IPS-18c (cell line): Measurements from ENCODE around the gene MCAT.
A peak's percentile ranks its signal among the peaks of the same experiment; 100 is the strongest.
"Not testable (repeated sequence)": the region's sequence is repeated elsewhere in the genome, so short reads cannot be mapped to it uniquely, and the experiment has no call there.

Source experiments
- H3K4me3 ChIP-seq: 2 replicates; pipeline ENCODE4 v1.7.0; 2013; ENCODE audit warnings: low read depth, mild to moderate bottlenecking, low read length, moderate library complexity; ENCODE audit not compliant: insufficient read depth
- H3K9me3 ChIP-seq: one replicate; pipeline ENCODE4 v1.6.1; 2013; ENCODE audit warnings: mild to moderate bottlenecking, low read length, moderate library complexity; ENCODE audit not compliant: control insufficient read depth, insufficient read depth

Gene MCAT

DNA sequence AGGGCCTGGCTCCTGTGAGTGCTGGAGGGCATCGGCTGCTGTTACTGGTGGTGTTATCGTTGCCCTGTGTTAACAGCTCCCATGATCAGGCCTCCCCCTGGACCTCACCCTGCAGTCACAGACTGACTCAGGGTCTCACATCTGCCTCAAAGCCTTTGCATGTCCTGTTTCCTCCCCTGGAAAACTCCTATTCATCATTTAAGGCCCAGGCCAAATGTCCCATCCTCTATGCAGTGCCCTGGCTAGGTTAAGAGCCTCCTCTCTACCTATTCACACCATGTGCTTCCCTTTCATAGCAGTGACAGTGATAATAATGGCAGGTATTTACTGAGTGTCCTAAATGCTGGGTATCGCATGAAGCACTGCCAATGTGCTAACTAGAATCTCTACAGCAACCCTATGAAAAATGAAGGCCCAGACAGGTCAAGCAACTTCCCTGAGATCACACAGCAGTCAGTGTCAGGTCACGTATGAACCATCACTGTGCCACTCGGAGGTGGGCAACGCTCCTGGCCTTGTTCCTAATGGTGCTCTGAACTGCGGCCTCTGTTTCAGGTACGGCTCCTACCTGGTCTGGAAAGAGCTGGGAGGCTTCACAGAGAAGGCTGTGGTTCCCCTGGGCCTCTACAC lies 17.4 kb upstream of the MCAT start:
- no peak overlapping the region for H3K4me3 ChIP-seq
- H3K9me3 ChIP-seq, result no peaks in the 10 kb centered on the region

DNA sequence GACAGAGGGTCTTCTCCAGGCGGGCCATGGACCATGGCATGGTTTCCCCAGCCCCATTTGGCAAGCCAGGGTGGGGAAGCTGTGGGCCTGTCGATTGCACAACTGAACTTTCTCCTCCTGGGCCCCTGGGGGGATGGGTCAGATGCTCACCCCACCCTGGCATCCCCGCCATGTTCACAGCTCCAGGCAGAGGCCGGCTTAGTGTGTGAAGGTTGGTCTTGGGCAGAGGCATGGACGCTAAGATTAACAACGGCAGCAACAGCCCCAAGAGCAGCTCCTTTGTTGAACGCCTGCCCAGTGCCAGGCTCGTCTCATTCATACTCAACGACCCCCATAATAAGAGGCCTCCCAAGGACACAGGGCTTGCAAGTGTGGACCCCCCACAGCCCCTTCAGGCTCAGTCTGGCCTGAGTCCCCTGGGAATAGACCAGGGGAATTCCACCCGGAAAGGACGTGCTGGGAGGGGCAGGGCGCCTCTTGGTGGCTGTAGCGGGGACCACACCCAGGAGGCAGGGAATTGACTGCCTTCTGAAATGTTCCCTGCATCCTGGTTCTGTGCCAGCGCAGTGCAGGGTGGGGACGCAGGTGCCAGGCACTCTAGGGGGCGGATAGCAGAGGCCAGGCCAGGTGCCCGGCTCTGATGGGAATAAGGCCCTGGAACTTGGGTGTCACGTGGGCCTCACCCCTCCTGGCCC lies 16.4 kb upstream of the MCAT start:
- Histone ChIP-seq H3K4me3 (no peak overlapping the region), H3K9me3 (no peaks in the 10 kb centered on the region)

DNA sequence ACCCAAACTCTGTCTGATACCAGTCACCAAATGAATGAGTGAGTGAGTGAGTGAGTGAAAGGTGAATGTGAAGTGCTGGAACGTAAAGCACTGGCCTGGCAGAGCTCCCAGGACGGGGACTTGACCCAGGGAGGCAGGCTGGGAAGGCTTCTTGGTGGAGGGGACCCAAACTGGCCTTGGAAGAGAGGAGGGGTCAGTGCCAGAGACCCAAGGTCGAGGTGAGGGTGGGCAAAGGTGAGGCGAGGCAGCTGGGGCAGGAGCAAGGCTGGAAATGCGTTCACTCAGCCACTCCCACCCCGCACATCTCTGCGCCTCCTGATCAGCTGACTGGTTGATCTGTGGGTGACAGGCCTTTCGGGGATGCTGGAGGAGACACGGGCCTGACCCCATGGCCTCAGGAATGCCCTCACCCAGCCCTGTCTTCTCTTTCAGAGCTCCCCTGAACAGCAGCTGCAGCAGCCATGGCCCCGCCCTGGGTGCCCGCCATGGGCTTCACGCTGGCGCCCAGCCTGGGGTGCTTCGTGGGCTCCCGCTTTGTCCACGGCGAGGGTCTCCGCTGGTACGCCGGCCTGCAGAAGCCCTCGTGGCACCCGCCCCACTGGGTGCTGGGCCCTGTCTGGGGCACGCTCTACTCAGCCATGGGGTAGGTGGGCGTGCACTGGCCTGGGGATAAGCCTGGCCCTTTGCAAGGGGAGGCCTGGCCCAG lies 15.7 kb upstream of the MCAT start:
- Histone ChIP-seq H3K9me3 (no peaks in the 10 kb centered on the region), H3K4me3 (no peak overlapping the region)

DNA sequence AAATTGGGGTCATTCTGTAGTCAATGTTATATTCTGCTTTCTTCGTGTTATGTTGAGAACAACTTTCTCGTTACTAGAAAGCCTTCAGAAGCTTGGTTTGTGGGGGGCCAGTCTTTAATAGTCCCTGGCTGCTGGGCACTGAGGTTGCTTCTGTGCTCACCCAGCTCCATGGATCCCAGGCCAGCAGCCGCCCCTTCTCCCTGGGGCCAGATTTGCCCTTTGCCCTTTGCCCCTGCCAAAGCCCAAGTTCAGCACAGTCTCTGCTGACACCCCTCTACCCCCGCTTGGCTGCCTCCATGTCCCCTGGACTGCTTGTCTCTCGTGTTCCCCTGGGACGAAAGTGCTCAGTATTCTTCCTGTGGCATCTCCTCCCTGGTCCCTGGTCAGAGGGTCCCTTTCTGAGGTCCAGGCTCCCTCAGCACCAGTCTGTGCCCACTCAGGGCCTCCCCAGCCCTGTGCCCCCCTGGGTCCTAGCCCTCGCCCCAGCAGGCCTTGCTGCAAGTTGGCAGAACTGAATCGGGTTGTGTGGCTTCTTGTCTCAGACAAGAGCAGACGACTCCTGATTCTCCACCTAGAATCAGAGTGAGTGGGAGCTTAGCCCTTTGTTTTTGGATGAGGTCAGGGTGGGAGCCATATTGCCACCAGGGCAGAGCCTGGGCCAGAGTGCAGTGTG lies 14.8 kb upstream of the MCAT start:
- no peak overlapping the region for H3K4me3 ChIP-seq
- no peaks in the 10 kb centered on the region for H3K9me3 ChIP-seq

DNA sequence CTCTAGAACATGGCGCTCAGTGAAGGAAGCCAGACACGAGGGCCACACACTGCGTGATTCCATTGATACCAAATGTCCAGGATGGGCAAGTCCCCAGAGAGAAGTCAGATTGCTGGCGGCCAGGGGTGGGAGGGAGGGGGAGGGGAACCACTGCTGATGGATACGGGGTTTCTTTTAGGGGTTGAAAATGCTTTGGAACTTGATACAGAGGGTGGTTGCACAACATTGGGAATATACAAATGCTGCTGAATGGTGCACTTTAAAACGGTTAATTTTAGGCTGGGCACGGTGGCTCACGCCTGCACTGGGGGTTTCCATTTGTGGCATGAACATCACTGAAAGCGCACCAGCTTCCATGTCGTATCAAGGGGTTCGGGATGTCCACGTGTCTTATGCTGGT lies 13.2 kb upstream of the MCAT start:
- no peak overlapping the region for H3K4me3 ChIP-seq

DNA sequence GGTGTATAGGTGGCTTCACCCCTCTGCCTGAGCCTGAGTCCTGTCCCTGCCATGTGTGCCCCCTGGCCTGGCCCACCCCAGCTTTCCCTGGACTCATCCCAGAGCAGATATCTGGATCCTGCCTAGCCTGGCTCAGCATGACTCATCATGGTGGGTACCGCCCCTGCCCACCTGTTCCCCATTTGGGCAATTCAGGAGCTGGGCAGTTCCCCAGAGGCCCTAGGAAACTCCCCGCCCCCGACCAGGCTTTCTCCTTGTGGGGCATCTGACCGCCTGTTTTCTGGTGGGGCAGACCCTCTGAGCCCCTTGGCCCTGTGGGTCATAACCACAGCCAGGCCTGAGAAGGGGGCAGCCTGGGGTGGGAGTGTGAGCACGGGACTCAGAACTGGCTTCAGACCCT lies 12.6 kb upstream of the MCAT start:
- Histone ChIP-seq H3K9me3 (no peaks in the 10 kb centered on the region), H3K4me3 (no peak overlapping the region)

More for the DNA sequence above, 13.2 kb upstream of the MCAT start:
- no peaks in the 10 kb centered on the region for H3K9me3 ChIP-seq

DNA sequence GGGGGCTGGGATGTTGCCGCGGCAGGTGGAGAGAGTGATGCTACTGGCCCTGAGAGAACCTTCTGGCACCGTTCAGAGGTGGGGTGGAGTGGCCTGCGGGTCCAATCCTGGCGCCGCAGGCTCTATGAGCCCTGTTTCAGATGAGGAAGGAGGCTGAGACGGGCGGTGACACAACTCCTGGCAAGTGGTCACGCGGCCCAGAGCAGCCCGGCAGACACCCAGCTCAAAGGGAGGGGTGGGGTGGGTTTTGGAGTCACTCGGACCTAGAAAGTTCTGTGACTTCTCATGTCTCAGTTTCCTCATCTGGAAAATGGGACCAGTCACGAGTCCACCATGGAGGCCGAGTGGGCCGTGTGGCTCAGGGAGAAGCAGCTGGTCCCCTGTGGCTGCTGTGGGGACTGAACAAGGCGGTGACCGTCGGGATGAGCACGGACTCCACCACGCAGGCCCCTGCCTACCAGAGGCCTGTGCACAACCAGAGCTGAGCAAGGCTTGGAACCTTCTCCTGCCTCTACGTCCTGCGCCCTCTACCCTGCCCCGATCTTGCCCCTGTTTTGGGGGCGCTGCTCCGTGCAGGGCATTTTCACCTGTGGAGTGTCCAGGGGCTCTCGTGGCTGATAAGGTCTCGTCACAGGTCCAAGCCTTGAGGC lies 11.8 kb upstream of the MCAT start:
- Histone ChIP-seq H3K4me3 (no peak overlapping the region), H3K9me3 (no peaks in the 10 kb centered on the region)

DNA sequence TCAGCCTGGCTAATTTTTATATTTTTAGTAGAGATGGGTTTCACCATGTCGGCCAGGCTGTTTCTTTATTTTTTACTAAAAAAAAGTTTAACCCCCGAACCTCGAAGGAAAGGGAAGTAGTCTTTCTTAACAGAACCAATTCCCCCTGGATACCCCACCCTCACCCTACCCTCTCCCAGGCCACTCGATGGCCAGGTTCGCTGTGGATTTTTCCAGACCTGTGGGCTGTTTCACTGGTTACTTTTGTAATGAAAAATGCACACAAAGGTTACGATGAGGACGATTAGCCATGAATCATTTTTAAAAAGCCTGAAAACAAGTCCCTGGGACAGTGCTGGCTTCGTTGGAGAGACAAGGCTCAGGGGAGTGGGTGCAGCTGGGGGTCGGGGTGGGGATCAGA lies 10.7 kb upstream of the MCAT start:
- H3K4me3 ChIP-seq, result no peak overlapping the region
- no peaks in the 10 kb centered on the region for H3K9me3 ChIP-seq

DNA sequence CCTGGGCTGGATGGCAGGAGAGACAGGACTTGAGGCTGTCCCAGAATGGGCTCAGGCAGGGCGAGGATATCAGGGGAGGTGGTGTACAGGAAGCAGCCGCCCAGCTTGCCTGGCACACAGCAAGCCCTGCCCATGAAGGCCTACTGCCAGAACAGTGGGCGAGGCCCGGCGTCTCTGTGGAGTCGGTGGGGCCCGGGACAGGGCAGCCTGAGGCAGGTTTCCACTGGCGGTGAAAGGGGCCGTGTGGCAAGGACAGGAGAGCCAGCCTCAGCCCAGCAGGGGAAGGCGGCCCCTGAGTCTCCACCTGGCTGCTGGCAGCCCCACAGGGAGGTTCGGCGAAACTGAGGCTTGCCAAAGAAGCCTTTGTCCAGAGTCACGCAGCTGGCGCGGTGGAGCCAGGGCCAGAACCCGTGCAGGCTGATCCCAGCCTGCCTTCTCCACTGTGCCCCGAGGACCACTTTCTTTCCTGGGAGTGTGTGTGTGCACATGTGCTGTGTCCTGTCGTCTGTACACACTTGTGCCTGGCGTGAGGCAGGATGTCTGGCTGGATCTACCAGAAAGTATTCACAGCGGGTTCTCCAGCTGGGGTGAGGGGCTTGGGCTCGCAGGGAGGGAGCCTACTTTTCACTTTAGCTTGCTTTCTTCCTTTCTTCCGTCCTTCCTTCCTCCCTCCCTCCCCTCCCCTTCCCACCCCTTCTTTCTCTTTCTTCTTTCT lies 9.3 kb upstream of the MCAT start:
- H3K4me3 ChIP-seq, result no peak overlapping the region
- no peaks in the 10 kb centered on the region for H3K9me3 ChIP-seq

DNA sequence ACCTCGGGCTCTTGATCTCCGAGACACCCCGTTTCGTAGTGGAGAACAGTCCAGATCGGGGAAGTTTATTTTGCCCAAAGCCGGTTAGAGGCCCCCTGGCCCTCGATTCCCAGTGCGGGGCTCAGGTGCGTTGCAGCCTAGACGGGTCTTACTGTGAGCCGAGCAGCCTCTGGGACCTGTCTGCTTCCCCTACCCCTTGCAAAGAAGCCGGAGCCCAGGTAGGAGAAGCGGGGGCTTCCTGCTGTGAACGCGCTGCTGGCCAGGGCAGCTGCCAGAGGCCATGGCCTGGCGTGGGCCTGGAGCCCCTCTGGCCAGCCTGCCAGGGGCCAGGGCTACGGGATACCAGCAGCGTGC lies 8.8 kb upstream of the MCAT start:
- H3K4me3 ChIP-seq, result peak overlapping the region; percentile 46; the same call in 1 of the 2 replicates
- H3K9me3 ChIP-seq, result no peaks in the 10 kb centered on the region

DNA sequence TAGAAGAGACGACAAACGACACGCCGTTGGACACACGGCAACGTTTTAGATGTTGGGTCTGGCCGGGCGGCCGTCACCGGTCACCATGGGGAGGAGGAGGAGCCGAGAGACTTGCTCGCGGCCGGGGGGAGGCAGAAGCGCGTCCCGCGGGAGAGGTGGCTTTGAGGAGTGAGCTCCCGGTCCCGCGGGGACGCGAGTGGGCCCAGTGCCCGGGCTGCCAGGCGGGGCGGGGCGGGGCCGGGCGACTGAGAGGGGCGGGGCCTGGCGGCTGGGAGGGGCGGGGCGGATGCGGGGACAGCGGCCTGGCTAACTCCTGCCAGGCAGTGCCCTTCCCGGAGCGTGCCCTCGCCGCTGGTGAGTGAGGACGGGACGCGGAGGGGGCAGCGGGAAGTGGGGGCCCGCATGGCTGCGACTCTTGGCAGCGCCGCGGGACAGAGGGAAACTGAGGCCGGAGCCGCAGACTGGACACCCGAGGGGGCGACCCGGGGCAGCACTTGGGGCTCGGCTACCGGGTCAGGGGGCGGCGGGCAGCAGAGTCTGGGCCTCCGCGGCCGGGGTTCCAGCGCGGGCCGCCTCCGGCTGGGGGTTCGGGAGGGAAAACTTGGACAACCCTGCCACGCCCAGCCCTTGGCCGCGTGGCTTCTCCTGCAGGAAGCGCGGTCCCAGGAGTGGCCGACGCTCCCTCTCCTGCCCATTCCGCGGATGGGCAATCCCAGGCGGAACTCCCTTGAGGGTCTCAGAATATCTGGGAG lies 8.2 kb upstream of the MCAT start, which contains the start of gene TSPO:
TSS of gene TSPO (plus strand) at position 309 of the 752 bp plus-strand sequence. CDS start 7,680 bp downstream, outside the sequence.
- Histone ChIP-seq H3K4me3 (peak within 1 kb of the TSS; percentile 46; the same call in 1 of the 2 replicates), H3K9me3 (no peaks in the 10 kb centered on the region)

DNA sequence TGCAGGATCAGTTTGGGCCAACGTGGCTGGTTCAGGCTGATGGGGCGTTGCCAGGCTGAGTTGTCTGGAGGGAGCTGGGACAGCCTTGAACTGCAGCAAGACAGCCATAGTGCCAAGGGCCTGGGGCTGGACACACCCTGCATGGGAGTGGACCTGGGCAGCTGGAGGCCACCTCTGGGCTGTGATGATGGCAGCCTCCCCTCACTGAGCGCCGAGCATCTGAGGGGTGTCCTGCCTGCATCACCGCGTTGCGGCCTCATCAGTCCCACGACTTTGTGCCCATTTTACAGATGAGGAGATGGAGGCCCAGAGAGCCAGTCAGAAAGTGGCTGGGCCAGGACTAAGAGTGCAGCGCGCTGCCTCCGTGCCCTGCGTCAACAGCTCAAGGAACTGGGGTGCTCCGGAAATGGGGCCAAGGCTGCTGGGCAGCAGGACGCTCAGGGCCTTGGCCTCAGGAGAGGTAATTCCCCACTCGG lies 7.6 kb upstream of the MCAT start:
- peak overlapping the region; percentile 46; the same call in 1 of the 2 replicates for H3K4me3 ChIP-seq

DNA sequence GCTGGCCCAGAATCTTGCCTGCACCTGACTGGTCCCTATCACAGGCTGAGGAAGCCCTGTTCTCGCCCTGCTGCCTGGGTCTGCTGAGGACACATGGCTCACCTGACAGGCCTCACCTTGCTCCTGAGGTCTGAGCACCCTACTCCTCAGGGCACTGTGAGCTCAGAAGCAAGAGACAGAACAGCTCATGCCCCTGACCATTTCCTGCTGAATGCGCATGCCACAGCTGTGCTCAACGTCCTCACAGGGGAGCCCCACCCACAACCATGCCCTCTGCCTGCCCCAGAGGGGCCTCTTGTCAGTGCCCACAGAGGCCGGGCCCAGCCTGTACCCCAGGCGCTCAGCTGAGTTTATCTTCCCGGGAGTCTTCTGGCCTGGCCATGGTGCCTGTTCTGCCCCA lies 5.4 kb upstream of the MCAT start:
- Histone ChIP-seq H3K9me3 (no peaks in the 10 kb centered on the region), H3K4me3 (no peak overlapping the region)

More for the DNA sequence above, 7.6 kb upstream of the MCAT start:
- H3K9me3 ChIP-seq, result no peaks in the 10 kb centered on the region

DNA sequence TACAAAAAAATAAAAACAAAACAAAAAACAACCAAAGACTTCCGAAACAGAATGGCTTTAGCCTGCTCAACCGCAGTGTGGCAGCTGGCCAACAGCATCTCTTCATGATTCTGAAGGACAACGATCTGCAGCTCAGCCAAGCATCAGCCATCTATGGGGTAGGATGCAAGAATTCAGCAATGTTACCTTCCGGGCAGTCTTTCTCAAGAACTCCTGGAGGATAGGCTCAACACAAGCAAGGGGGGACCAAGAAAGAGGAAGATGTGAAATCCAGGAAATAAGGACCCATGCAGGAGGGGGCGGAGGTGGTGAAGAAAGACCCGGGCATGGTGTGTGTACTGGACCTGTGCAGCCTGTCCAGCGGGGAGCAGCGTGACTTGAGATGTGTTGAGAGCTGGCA lies 4.6 kb upstream of the MCAT start:
- H3K4me3 ChIP-seq, result no peak overlapping the region

DNA sequence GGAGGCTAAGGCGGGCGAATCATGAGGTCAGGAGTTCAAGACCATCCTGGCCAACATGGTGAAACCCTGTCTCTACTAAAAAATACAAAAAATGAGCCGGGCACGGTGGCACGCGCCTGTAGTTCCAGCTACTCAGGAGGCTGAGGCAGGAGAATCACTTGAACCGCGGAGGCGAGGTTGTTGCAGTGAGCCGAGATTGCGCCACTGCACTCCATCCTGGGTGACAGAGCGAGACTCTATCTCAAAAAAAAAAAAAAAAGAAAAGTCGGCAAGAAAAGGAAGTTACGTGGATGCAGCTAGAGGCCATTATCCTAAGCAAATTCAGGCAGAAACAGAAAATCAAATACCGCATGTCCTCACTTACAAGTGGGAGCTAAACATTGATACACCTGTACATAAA lies 3.1 kb upstream of the MCAT start:
- H3K9me3 ChIP-seq, H3K4me3 ChIP-seq: not testable (repeated sequence)

More for the DNA sequence above, 4.6 kb upstream of the MCAT start:
- no peaks in the 10 kb centered on the region for H3K9me3 ChIP-seq

DNA sequence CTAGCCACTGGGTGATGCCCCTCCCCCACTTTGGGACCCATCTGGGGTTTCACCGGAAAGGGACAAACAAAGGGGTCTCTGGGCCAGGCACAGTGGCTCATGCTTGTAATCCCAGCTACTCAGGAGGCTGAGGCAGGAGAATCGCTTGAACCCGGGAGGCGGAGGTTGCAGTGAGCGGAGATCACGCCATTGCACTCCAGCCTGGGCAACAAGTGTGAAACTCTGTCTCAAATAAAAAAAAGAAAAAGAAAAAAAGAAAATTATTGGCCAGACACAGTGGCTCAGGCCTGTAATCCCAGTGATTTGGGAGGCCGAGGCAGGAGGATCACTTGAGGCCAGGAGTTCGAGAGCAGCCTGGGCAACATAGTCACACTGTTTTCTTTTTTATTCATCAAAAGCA lies 2.2 kb upstream of the MCAT start:
- H3K4me3 ChIP-seq, H3K9me3 ChIP-seq: not testable (repeated sequence)
